Measurements from ENCODE around the gene CCDC18.

Gene CCDC18

DNA sequence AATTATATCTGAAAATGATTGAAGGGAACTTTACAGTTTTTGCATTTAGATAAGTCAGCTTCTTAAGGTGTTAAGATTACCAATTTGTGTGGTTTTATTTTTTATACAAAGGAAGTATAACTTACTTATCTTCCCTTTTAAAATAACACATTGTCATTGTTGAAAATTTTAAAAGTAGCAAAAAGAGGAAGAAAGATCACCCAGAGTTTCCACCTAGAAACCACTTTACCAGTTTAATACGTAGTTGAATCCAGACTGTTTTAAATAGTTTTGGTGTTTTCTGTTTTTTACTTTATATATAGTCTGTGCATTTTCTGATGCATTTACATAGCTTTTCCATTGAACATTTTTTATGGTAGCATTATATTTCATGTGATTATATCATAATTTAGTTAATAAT, 6.1 kb downstream of the CCDC18 start:
- TF ChIP-seq, protein P1, sequence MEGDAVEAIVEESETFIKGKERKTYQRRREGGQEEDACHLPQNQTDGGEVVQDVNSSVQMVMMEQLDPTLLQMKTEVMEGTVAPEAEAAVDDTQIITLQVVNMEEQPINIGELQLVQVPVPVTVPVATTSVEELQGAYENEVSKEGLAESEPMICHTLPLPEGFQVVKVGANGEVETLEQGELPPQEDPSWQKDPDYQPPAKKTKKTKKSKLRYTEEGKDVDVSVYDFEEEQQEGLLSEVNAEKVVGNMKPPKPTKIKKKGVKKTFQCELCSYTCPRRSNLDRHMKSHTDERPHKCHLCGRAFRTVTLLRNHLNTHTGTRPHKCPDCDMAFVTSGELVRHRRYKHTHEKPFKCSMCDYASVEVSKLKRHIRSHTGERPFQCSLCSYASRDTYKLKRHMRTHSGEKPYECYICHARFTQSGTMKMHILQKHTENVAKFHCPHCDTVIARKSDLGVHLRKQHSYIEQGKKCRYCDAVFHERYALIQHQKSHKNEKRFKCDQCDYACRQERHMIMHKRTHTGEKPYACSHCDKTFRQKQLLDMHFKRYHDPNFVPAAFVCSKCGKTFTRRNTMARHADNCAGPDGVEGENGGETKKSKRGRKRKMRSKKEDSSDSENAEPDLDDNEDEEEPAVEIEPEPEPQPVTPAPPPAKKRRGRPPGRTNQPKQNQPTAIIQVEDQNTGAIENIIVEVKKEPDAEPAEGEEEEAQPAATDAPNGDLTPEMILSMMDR (IDR thresholded peaks at IDR 0.05; ENCODE audit: low read depth, low read length, missing control alignments): no peak
- no peak overlapping the region for H3K4me3 ChIP-seq (replicated peaks; ENCODE audit: low read depth, low read length)
- DNase-seq (ENCODE audit: extremely low read depth, low read depth): no peak

DNA sequence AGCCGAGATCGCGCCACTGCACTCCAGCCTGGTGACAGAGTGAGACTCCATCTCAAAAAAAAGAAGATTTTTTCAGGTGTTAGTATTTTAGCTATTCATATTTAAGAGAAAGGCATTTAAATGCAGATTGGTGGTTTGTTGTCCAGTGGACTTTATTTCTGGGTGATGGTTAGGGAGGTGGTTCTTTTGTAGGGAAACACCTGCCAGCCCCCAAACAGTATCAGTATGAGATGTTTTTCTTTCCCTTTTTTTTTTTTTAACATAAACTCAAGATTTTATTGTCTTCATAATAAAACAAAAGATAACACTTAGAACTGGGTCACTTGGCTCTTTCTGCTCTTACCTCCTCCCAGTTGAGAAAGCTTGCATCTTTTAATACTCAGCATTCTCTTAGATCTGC, 9.9 kb downstream of the CCDC18 start:
- TF ChIP-seq, protein P1 (IDR thresholded peaks at IDR 0.05; ENCODE audit: low read depth, low read length, missing control alignments): no peak
- no peak for DNase-seq (ENCODE audit: extremely low read depth, low read depth)

DNA sequence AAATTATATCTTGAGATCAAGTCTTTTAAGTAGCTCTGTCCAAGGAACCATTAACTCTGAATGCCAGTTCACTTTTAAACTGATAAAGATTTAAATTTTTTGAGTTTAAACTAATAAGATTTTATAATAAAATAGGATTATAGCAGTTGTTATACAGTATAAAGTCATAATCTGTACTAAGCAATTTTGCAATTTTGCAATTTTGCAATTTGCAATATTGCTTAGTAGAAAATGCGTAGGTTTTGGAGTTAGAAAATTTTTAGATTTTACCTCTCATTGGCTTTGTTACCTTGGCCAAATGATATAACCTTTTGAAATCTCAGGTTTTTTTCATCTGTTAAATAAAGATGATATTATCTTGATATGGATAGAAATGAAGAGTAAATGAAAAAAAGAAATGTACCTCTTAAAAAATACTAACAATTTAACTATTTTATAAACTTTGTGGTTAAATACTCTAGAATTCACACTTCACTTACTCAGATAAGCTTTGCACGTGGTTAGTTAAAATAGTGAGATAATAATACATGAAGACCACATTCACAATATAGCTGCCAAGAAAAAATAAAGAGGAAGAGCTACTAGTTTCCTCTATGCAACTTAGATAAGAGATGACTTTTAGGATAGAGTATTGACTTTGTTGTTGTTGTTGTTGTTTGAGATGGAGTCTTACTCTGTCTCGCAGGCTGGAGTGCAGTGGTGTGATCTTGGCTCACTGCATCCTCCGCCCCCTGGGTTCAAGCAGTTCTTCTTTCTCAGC, 13.9 kb downstream of the CCDC18 start:
- no peak overlapping the region for H3K4me3 ChIP-seq (replicated peaks; ENCODE audit: low read depth, low read length)
- TF ChIP-seq, protein P1 (IDR thresholded peaks at IDR 0.05; ENCODE audit: low read depth, low read length, missing control alignments): no peak
- DNase-seq (ENCODE audit: extremely low read depth, low read depth): no peak

More for the DNA sequence above, 9.9 kb downstream of the CCDC18 start:
- no peak overlapping the region for H3K4me3 ChIP-seq (replicated peaks; ENCODE audit: low read depth, low read length)

DNA sequence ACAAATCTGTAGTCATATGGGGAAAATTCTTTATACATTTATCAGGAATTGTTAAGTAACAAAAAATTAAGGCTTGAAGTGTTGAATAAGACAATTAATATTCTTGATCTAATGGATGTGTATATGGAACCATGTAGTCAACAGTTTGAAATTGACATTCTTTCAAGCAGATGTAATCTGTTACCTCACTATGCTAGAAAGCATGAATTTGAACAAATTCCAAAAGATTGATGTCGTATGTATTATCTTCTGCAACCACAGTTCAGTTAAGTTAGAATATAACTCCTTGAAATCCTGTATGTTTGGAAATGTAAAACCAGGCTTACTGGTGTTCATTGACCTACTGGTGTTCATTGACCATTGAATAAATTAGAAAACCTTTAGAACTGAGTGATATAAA, 16.1 kb downstream of the CCDC18 start:
- no peak overlapping the region for H3K4me3 ChIP-seq (replicated peaks; ENCODE audit: low read depth, low read length)
- TF ChIP-seq, protein P1 (IDR thresholded peaks at IDR 0.05; ENCODE audit: low read depth, low read length, missing control alignments): no peak
- no peak for DNase-seq (ENCODE audit: extremely low read depth, low read depth)

DNA sequence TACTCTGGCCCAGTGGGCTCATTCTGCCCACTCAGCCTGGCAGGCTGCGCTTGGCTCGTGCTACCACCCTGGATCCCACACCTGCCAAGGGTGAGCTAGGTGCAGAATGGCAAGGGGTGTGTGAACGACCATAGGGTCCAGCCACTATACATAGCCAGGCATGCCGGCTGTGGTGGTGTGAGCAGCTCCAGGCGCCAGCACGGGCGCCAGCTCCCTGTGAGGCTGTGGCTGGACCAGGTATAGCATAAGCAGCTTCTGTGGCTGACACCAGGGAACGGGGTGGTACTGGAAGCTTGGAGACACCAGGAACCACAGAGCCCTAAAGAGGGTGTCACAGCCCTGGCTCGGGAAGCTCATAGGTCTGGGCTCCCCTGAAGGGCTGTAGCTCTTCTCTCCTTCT, 18.6 kb downstream of the CCDC18 start:
- TF ChIP-seq, protein P1 (IDR thresholded peaks at IDR 0.05; ENCODE audit: low read depth, low read length, missing control alignments): no peak
- DNase-seq (ENCODE audit: extremely low read depth, low read depth): no peak

DNA sequence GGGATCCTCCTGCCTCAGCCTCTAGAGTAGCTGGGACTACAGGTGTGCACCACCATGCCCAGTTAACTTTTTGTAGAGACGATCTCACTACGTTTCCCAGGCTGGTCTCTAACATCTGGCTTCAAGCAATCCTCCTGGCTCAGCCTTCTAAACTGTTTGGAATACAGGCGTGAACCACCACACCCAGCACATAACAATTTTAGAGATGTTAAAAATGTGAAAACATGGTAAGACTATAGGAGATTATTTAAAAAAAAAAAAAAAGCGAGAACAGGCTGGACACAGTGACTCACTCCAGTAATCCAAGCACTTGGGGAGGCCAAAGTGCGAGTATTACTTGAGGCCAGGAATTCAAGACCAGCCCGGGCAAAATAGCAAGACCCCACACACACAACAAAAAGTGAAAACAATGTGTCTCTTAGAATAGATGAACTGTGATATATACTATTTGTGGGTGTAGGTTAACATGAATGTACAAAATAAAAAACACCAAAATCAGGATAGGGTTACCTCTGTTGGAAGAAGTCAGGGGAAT, 19.6 kb downstream of the CCDC18 start:
- no peak for DNase-seq (ENCODE audit: extremely low read depth, low read depth)
- H3K4me3 ChIP-seq (replicated peaks; ENCODE audit: low read depth, low read length): no peak overlapping the region
- TF ChIP-seq, protein P1 (IDR thresholded peaks at IDR 0.05; ENCODE audit: low read depth, low read length, missing control alignments): no peak

More for the DNA sequence above, 18.6 kb downstream of the CCDC18 start:
- H3K4me3 ChIP-seq (replicated peaks; ENCODE audit: low read depth, low read length): no peak overlapping the region
